Measurements from ENCODE around the gene GSTA3.
"Not testable (repeated sequence)": the region's sequence is repeated elsewhere in the genome, so short reads cannot be mapped to it uniquely, and the experiment has no call there.

GSTA3 gene

DNA sequence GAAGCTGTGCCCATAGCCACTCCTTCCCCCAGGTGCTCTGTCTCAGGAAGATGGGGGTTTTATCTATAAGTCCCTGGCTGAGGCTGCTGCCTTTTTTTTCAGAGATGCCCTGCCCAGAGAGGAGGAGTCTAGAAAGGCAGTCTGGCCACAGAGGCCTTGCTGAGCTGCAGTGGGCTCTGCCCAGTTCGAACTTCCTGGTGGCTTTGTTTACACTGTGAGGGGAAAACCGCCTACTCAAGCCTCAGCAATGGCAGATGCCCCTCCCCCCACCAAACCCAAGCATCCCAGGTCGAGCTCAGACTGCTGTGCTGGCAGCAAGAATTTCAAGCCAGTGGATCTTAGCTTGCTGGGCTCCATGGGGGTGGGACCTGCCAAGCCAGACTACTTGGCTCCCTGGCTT is 53.4 kb downstream of the GSTA3 start:
- not testable (repeated sequence) for DNase-seq

DNA sequence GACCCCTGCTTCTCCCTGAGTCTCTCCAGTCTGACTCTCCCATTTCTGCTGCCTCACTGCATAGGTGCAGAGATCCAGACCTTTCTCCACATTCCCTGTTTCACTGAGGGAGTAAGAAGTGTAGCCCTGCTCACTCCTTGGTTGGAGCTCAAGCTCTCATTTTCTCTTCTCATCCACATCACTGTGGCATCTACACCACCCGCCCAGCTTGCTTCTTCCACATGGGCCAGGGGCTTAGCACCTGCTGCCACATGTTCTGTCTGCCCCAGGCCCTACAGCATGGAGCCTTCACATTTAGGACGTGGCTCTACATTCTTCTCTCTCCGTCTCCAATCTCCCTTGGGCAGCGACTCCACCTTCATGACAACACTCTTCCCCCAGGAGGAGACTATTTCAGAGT is 60.4 kb downstream of the GSTA3 start:
- no peak for DNase-seq
